Lower leg skin (tissue), 3 donors: ENCODE measurements around the gene POPDC2.

ENCODE experiments used
- POLR2A ChIP-seq, 2 donors: fragments of 450-650 bp; IDR thresholded peaks; one replicate each; pipeline ENCODE4 v1.6.1; 2016 to 2017; ENCODE audit warnings: antibody characterized with exemption in 2 of 2, mild to moderate bottlenecking in 1 of 2, moderate library complexity in 1 of 2
- TF ChIP-seq, protein P1 (sequence below), 3 donors: fragments of 450-650 bp; IDR thresholded peaks; one replicate each; pipeline ENCODE4 v1.5.1; 2016; ENCODE audit warnings: antibody characterized with exemption in 3 of 3, mild to moderate bottlenecking in 3 of 3, moderate library complexity in 2 of 3

DNA sequence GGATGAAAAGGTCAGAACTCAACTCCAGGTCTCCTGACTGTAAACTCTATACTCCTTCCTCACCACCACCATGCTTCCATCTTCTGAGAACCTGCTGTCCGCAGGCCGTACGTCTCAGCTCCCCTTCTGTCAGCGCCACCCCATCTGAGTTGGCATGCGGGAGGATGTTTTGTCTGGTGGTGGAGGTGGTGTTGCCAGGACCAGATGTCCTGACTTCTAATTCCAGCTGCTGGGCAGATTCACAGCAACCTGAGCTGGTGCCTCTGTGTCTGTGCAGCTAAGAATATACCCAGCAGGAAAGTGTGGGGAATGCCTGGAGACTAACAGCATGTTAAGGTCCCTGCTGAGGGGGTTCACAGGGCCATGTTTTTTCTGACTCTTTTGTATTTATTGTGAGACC is 39.5 kb downstream of the POPDC2 start:
- TF ChIP-seq, protein P1, sequence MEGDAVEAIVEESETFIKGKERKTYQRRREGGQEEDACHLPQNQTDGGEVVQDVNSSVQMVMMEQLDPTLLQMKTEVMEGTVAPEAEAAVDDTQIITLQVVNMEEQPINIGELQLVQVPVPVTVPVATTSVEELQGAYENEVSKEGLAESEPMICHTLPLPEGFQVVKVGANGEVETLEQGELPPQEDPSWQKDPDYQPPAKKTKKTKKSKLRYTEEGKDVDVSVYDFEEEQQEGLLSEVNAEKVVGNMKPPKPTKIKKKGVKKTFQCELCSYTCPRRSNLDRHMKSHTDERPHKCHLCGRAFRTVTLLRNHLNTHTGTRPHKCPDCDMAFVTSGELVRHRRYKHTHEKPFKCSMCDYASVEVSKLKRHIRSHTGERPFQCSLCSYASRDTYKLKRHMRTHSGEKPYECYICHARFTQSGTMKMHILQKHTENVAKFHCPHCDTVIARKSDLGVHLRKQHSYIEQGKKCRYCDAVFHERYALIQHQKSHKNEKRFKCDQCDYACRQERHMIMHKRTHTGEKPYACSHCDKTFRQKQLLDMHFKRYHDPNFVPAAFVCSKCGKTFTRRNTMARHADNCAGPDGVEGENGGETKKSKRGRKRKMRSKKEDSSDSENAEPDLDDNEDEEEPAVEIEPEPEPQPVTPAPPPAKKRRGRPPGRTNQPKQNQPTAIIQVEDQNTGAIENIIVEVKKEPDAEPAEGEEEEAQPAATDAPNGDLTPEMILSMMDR (IDR thresholded peaks at IDR 0.05), result no peak
- TF ChIP-seq POLR2A (IDR thresholded peaks at IDR 0.05), result no peak
